Breast epithelium (tissue), 3 donors: Measurements from ENCODE around the gene CRTC3.

ENCODE experiments used
- CTCF ChIP-seq, 3 donors: fragments of 450-650 bp; IDR thresholded peaks; one replicate each; pipeline ENCODE4 v1.5.1; 2016 to 2017; ENCODE audit warnings: antibody characterized with exemption in 3 of 3, mild to moderate bottlenecking in 3 of 3, moderate library complexity in 3 of 3
- POLR2A ChIP-seq: fragments of 450-650 bp; IDR thresholded peaks from one replicate; pipeline ENCODE4 v1.6.1; 2016; ENCODE audit warnings: antibody characterized with exemption, mild to moderate bottlenecking, moderate library complexity
- POLR2AphosphoS5 ChIP-seq, 3 donors: sonication (generic); formaldehyde crosslinking; IDR thresholded peaks; one replicate each; pipeline ENCODE4 v1.6.1; 2017; ENCODE audit warnings: antibody characterized with exemption in 3 of 3

- TF ChIP-seq CTCF (IDR thresholded peaks at IDR 0.05) (no peak), POLR2A (no peak), POLR2AphosphoS5 (IDR thresholded peaks at IDR 0.05) (peak in 1 of 3 donors; percentile 11)
Measured at GRCh38 chr15:90664650-90665287, 135.0 kb downstream of the CRTC3 start.
